Body of pancreas (tissue), 4 donors: ENCODE data around the gene CNIH4. TPM values are rescaled to one million over a fixed set of nuclear protein-coding genes. Genes with fewer than 3 reads are reported as not detected.

Experiments used
- ATAC-seq: fragments of 150-250 bp; one replicate; pipeline ENCODE4 v1.9.1; 2016
- DNase-seq, 4 donors: peaks; one replicate each; pipeline ENCODE4 v3.0.0-alpha.2; 2019
- H3K27ac ChIP-seq, 4 donors: fragments of 200-600 bp; sonication (generic); 1 replicate in 3 of 4; 2 replicates in 1 of 4; pipeline versions ENCODE4 v1.5.1 to v1.6.1; 2016 to 2019; ENCODE audit warnings: mild to moderate bottlenecking in 1 of 4, mixed read lengths in 1 of 4, moderate library complexity in 1 of 4
- H3K27me3 ChIP-seq, 2 donors: fragments of 200-600 bp; sonication (generic); one replicate each; pipeline ENCODE4 v1.6.0; 2016; ENCODE audit warnings: mild to moderate bottlenecking in 1 of 2
- H3K36me3 ChIP-seq, 2 donors: fragments of 200-600 bp; sonication (generic); replicated peaks in 1 of 2; 2 replicates each; pipeline ENCODE4 v1.5.1; 2016; ENCODE audit warnings: low read depth in 2 of 2; ENCODE audit not compliant: insufficient read depth in 1 of 2
- H3K4me1 ChIP-seq: fragments of 200-600 bp; sonication (generic); one replicate; pipeline ENCODE4 v1.6.0; 2016
- H3K4me3 ChIP-seq, 2 donors: fragments of 200-600 bp; sonication (generic); 1 replicate in 1 of 2; 2 replicates in 1 of 2; pipeline ENCODE4 v1.5.1; 2016 to 2019
- H3K9me3 ChIP-seq, 3 donors: fragments of 200-600 bp; sonication (generic); 1 replicate in 2 of 3; 2 replicates in 1 of 3; pipeline ENCODE4 v1.5.1; 2016
- POLR2A ChIP-seq, 3 donors: fragments of 450-650 bp; IDR thresholded peaks; one replicate each; pipeline ENCODE4 v1.6.1; 2016; ENCODE audit warnings: antibody characterized with exemption in 3 of 3, mild to moderate bottlenecking in 2 of 3
- WGBS, 2 donors: methylation state at CpG; one replicate each; pipeline ENCODE4 v1.1.5; 2017; 5-methylcytosine and 5-hydroxymethylcytosine counted together
- intact Hi-C: fragments of 100-400 bp; cut with DNase I; formaldehyde crosslinking; loops from one replicate; pipeline ENCODE4 v1.15.1; 2023
- total RNA-seq, 2 donors: library from RNA; depleted of rRNA; stranded (reverse); fragments of >200 nt; gene quantifications; one replicate each; pipeline ENCODE4 v1.1.0, GENCODE V29; 2016
- TF ChIP-seq, protein P1 (sequence below), 7 experiments: fragments of 450-650 bp in 4 of 7; fragments of 200-600 bp in 3 of 7; sonication (generic) in 3 of 7; IDR thresholded peaks; one replicate each; pipeline ENCODE4 v1.5.1; 2016 to 2019; ENCODE audit warnings: antibody characterized with exemption in 7 of 7

CNIH4 gene
- total RNA-seq, 2 donors from 2014 or later, result 15.0 to 35.3 TPM

DNA sequence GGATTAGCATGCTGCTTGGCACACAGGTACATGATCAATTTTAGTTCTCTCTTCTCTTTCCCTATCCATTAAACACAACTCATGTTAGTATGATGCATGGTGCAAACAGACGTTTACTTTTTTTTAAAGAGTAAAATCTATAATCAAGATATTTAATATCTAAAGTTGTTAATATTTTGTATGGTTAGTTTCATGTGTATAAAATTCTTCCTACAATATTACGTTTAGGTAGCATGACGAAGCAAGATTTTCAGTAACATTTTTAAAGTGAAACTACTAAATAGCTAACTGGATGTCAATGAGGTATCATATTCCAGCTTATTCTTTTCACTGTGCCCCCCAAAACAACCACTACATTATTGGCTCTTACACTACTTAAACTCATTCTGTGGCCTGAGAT, 36.6 kb downstream of the CNIH4 start:
- H3K4me1 ChIP-seq, result peaks cover 10% of the 10 kb centered on the region
- TF ChIP-seq POLR2A (IDR thresholded peaks at IDR 0.05), result no peak
- TF ChIP-seq, protein P1, sequence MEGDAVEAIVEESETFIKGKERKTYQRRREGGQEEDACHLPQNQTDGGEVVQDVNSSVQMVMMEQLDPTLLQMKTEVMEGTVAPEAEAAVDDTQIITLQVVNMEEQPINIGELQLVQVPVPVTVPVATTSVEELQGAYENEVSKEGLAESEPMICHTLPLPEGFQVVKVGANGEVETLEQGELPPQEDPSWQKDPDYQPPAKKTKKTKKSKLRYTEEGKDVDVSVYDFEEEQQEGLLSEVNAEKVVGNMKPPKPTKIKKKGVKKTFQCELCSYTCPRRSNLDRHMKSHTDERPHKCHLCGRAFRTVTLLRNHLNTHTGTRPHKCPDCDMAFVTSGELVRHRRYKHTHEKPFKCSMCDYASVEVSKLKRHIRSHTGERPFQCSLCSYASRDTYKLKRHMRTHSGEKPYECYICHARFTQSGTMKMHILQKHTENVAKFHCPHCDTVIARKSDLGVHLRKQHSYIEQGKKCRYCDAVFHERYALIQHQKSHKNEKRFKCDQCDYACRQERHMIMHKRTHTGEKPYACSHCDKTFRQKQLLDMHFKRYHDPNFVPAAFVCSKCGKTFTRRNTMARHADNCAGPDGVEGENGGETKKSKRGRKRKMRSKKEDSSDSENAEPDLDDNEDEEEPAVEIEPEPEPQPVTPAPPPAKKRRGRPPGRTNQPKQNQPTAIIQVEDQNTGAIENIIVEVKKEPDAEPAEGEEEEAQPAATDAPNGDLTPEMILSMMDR (IDR thresholded peaks at IDR 0.05), result no peak
- no peak for DNase-seq
- H3K27me3 ChIP-seq, result no peaks in the 10 kb centered on the region
- WGBS, 2 donors, result 66 to 69% methylated on average over 3 of the region's 3 CpGs
- H3K27ac ChIP-seq, result no peak overlapping the region
- intact Hi-C loops, result no loop called here
- H3K36me3 ChIP-seq, result peaks cover 8 to 39% of the 10 kb centered on the region in 2 donors
- no peak for ATAC-seq
- H3K4me3 ChIP-seq, result no peak overlapping the region
- H3K9me3 ChIP-seq, result no peaks in the 10 kb centered on the region

DNA sequence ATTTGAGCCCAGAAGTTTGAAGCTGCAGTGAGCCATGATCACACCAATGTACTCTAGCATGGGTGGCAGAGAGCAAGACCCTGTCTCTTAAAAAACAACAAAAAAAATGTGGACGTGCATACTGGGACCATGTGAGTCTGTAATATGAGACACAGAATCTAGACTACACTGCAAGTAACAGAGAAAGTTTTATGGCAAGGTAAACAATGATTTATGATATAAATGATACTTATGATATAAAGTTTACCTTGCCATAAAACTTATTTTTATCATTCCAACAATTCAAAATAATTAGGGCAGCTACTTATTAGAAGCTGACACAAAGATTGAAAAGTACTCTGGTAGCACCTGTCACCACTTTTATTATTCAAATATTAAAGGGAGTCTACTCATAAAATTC, 43.2 kb downstream of the CNIH4 start:
- TF ChIP-seq, protein P1 (IDR thresholded peaks at IDR 0.05), result no peak
- no peak for TF ChIP-seq POLR2A (IDR thresholded peaks at IDR 0.05)
- peaks cover 10% of the 10 kb centered on the region for H3K4me1 ChIP-seq
- peaks cover 11 to 35% of the 10 kb centered on the region in 2 donors for H3K36me3 ChIP-seq
- H3K4me3 ChIP-seq, result no peak overlapping the region
- no peak overlapping the region for H3K27ac ChIP-seq
- ATAC-seq, result no peak
- intact Hi-C loops, result no loop called here
- WGBS, 2 donors, result 80 to 90% methylated on average over 1 of the region's 1 CpG
- DNase-seq, result no peak
- no peaks in the 10 kb centered on the region for H3K9me3 ChIP-seq
- H3K27me3 ChIP-seq, result no peaks in the 10 kb centered on the region

DNA sequence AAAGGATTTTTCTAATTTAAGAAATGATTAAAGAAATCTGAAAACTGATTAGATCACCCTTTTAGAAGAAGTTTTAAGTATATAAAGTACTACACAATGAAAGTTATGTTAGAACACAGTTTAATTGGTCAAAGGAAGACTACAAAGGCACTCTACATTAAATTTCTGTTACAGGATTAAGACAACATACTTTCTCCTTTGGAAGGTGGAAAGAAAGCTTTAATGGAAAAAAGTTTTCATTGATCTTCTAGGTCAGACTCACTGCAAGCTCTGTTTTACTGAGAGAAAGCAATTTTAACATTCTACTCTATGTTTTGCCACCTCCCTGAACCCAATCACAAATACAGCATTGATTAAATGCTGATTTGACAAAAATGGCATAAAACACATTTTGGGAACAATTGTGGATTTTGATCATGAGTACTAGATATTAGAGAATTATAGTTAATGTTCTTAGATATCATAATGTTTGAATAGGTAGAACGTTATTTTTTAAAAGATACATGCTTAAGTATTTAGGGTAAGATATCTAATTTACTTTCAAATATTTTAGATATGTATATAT, 45.9 kb downstream of the CNIH4 start:
- peaks cover 11 to 38% of the 10 kb centered on the region in 2 donors for H3K36me3 ChIP-seq
- TF ChIP-seq POLR2A (IDR thresholded peaks at IDR 0.05), result no peak
- TF ChIP-seq, protein P1 (IDR thresholded peaks at IDR 0.05), result no peak
- intact Hi-C loops, result no loop called here
- no peak for DNase-seq
- ATAC-seq, result no peak
- WGBS, 2 donors, result 50 to 58% methylated on average over 1 of the region's 1 CpG
- H3K27ac ChIP-seq, result no peak overlapping the region
- no peaks in the 10 kb centered on the region for H3K27me3 ChIP-seq
- H3K9me3 ChIP-seq, result no peaks in the 10 kb centered on the region
- H3K4me1 ChIP-seq, result peaks cover under 1% of the 10 kb centered on the region
- H3K4me3 ChIP-seq, result no peak overlapping the region

DNA sequence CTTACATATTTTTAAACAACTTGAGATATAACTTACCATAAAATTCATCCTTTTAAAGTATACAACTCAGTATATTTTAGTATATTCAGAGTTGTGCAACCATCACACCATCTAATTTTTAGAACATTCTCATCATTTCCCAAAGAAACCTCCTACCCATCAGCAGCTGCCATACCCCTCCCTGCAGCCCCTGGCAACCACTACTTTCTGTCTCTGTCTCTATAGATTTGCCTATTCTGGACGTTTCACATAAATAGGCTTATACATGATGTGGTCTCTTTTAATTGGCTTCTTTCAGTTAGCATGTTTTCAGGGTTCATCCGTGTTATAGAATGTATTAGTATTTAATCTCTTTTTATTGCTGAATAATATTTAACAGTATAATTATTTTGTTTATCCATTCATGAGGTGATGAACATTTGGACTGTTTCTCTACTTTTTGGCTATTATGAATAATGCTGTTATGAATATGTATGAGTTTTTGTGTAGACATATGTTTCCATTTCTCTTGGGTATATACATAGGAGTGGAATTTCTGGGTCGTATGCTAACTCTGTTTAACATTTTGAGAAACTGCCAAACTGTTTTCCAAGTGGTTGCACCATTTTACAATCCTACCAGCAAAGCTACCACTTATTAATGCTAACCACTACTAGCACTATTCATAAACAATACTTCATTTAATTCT, 48.4 kb downstream of the CNIH4 start:
- peaks cover 11 to 29% of the 10 kb centered on the region in 2 donors for H3K36me3 ChIP-seq
- WGBS, 2 donors, result 69 to 71% methylated on average over 3 of the region's 3 CpGs
- no peak overlapping the region for H3K27ac ChIP-seq
- DNase-seq, result no peak
- no peaks in the 10 kb centered on the region for H3K27me3 ChIP-seq
- ATAC-seq, result no peak
- peaks cover 9% of the 10 kb centered on the region for H3K4me1 ChIP-seq
- TF ChIP-seq, protein P1 (IDR thresholded peaks at IDR 0.05), result no peak
- no peak for TF ChIP-seq POLR2A (IDR thresholded peaks at IDR 0.05)
- intact Hi-C loops, result no loop called here
- H3K4me3 ChIP-seq, result no peak overlapping the region
- no peaks in the 10 kb centered on the region for H3K9me3 ChIP-seq

DNA sequence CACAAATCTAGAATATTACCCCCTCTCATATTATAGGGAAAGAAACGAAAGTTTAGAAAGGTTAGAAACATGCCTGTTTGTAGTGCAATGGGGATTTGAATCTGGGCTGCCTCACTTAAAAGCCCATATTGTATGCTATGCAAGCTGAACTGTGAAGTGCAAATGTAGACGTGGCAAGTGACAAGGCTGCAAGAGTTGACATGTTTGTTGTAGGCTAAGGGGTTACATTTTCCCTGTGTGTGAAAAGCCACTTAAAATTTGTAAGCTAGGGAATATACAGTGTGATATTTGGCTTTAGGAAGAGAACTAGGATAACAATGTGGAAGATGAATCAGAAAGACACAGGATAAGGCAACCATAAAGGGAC, 48.9 kb downstream of the CNIH4 start:
- DNase-seq, result no peak
- ATAC-seq, result no peak
- Histone ChIP-seq H3K36me3 (peaks cover 11 to 29% of the 10 kb centered on the region in 2 donors), H3K27ac (no peak overlapping the region), H3K27me3 (no peaks in the 10 kb centered on the region), H3K9me3 (no peaks in the 10 kb centered on the region), H3K4me1 (peaks cover 9% of the 10 kb centered on the region), H3K4me3 (no peak overlapping the region)
- intact Hi-C loops, result no loop called here
- 85 to 90% methylated on average over 2 of the region's 2 CpGs for WGBS, 2 donors
- TF ChIP-seq POLR2A (IDR thresholded peaks at IDR 0.05), result no peak
